Epidermal melanocyte (primary cell): ENCODE results near the gene UBE2E2.

Source experiments
- DNase-seq: peaks from one replicate; pipeline ENCODE4 v3.0.0; 2011; ENCODE audit warnings: low spot score; ENCODE audit not compliant: insufficient read length

UBE2E2 gene

GRCh38 chr3:23440416-23441294 lies 237.5 kb downstream of the UBE2E2 start:
- no peak for DNase-seq

GRCh38 chr3:23442598-23443383 lies 239.7 kb downstream of the UBE2E2 start:
- DNase-seq: no peak

GRCh38 chr3:23444386-23444785 lies 241.3 kb downstream of the UBE2E2 start:
- no peak for DNase-seq

GRCh38 chr3:23446301-23446700 lies 243.2 kb downstream of the UBE2E2 start:
- DNase-seq: no peak

GRCh38 chr3:23448998-23449537 lies 245.9 kb downstream of the UBE2E2 start:
- DNase-seq: no peak

- DNase-seq: no peak
Observed at GRCh38 chr3:23450051-23450450, 246.9 kb downstream of the UBE2E2 start.

GRCh38 chr3:23450806-23451205 lies 247.7 kb downstream of the UBE2E2 start:
- DNase-seq: no peak

- DNase-seq: no peak
Observed at GRCh38 chr3:23452408-23452807, 249.3 kb downstream of the UBE2E2 start.

GRCh38 chr3:23455084-23455483 lies 252.0 kb downstream of the UBE2E2 start:
- DNase-seq: no peak

GRCh38 chr3:23455775-23456174 lies 252.6 kb downstream of the UBE2E2 start:
- DNase-seq: no peak

- no peak for DNase-seq
Observed at GRCh38 chr3:23457697-23458096, 254.6 kb downstream of the UBE2E2 start.

GRCh38 chr3:23459465-23459864 lies 256.3 kb downstream of the UBE2E2 start:
- DNase-seq: no peak

- DNase-seq: no peak
Observed at GRCh38 chr3:23459889-23460546, 256.9 kb downstream of the UBE2E2 start.

- DNase-seq: no peak
Observed at GRCh38 chr3:23461069-23461468, 257.9 kb downstream of the UBE2E2 start.

- DNase-seq: no peak
Observed at GRCh38 chr3:23463791-23464190, 260.7 kb downstream of the UBE2E2 start.

- no peak for DNase-seq
Observed at GRCh38 chr3:23465569-23465968, 262.4 kb downstream of the UBE2E2 start.

- DNase-seq: no peak
Observed at GRCh38 chr3:23468203-23468602, 265.1 kb downstream of the UBE2E2 start.

GRCh38 chr3:23474580-23475357 lies 271.6 kb downstream of the UBE2E2 start:
- no peak for DNase-seq

GRCh38 chr3:23475446-23475845 lies 272.3 kb downstream of the UBE2E2 start:
- no peak for DNase-seq

GRCh38 chr3:23479026-23479425 lies 275.9 kb downstream of the UBE2E2 start:
- DNase-seq: no peak
